IPS-18a (cell line): Measurements from ENCODE around the gene ASXL2.

Source experiments
- H3K27ac ChIP-seq: one replicate; pipeline ENCODE4 v1.5.1; 2013; ENCODE audit warnings: low read length
- H3K27me3 ChIP-seq: one replicate; pipeline ENCODE4 v1.6.1; 2013; ENCODE audit warnings: mild to moderate bottlenecking, low read length; ENCODE audit not compliant: control insufficient read depth, insufficient read depth
- H3K36me3 ChIP-seq: one replicate; pipeline ENCODE4 v1.6.1; 2013; ENCODE audit warnings: low read depth, low read length; ENCODE audit not compliant: control insufficient read depth
- H3K4me1 ChIP-seq: one replicate; pipeline ENCODE4 v1.6.1; 2013; ENCODE audit warnings: low read depth, low read length; ENCODE audit not compliant: control insufficient read depth
- H3K4me3 ChIP-seq: one replicate; pipeline ENCODE4 v1.5.1; 2013; ENCODE audit warnings: low read length
- H3K9ac ChIP-seq: one replicate; pipeline ENCODE4 v1.6.1; 2013; ENCODE audit warnings: mild to moderate bottlenecking, low read length, moderate library complexity
- H3K9me3 ChIP-seq: one replicate; pipeline ENCODE4 v1.6.1; 2013; ENCODE audit warnings: low read depth, low read length; ENCODE audit not compliant: control insufficient read depth

Gene ASXL2

DNA sequence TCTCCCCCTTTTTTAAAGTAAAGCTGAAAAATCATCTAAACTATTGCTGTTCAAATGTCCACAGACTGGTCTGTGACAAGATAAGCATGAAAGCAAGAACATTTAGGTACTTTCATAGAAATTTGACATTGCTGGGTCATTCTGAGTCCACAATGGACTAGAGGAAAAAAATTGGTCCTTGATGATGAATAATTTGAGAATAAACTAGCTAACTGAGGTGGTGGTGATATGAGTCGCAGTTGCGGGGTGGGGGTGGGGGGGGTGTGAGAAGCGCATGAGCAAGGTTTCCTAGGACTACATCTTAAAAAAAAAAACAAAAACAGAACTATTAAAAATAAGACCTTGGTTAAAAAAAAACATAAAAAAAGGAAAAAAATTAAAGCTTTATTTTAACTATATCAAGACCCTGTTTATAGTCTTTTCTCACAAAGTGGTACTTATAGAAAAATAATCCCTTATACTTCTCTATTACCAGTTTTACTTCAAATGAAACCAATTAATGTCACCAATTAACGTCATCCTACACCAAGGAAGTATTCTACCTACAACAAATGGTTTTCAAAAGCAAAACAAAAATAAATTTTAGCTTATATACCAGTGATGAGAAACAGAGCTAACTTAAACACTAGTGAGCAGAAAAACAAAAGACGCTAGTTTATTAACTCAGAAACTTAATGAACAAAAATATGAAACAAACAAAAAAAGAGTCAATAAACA, 88.1 kb downstream of the ASXL2 start:
- Histone ChIP-seq H3K4me1 (no peaks in the 10 kb centered on the region), H3K27ac (no peak overlapping the region), H3K9ac (no peak overlapping the region), H3K9me3 (no peaks in the 10 kb centered on the region), H3K36me3 (peaks cover 4% of the 10 kb centered on the region), H3K27me3 (no peaks in the 10 kb centered on the region), H3K4me3 (no peak overlapping the region)

DNA sequence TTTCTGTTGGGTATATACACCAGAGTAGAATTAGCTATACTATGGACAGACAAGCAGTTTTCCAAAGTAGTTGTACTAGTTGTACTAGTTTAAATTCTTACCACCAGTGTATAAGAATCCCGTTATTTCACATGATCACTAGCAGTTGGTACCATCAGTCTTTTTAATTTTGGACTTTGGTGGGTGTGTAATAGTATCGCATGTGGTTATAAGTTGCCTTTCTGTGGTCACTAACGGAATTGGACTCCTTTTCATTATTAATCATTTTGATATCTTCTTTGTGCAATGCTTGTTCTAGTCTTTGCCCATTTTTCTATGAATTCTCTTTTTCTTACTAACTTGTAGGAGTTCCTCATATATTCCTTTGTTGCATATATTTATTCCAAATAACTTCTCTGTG, 89.8 kb downstream of the ASXL2 start:
- Histone ChIP-seq H3K9me3 (no peaks in the 10 kb centered on the region), H3K9ac (no peak overlapping the region), H3K4me3 (no peak overlapping the region), H3K27ac (no peak overlapping the region), H3K4me1 (no peaks in the 10 kb centered on the region), H3K36me3 (peaks cover 4% of the 10 kb centered on the region), H3K27me3 (no peaks in the 10 kb centered on the region)

DNA sequence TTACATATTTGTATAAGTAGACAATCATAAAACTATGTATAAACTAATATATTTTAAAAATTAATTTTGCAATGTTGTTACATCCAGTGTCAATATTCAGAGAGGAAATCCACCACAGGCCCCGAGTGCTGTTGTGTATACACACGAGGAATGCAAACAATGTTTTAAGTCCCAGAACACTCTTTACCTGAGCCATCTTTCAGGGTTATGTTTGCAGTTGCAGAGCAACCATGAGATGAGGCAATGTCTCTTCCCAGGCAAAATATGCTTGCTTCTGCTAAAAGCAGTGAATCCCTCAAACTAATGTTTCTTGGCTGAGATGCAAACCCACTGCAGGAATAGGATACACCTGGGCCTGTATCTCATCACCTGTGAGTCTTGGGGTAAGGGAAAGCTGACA, 91.3 kb downstream of the ASXL2 start:
- no peak overlapping the region for H3K27ac ChIP-seq
- H3K9ac ChIP-seq = no peak overlapping the region
- H3K4me1 ChIP-seq = no peaks in the 10 kb centered on the region
- no peaks in the 10 kb centered on the region for H3K27me3 ChIP-seq
- no peak overlapping the region for H3K4me3 ChIP-seq
- no peaks in the 10 kb centered on the region for H3K9me3 ChIP-seq
- H3K36me3 ChIP-seq = peaks cover 4% of the 10 kb centered on the region

- no peaks in the 10 kb centered on the region for H3K27me3 ChIP-seq
- no peak overlapping the region for H3K4me3 ChIP-seq
- H3K9ac ChIP-seq = no peak overlapping the region
- no peaks in the 10 kb centered on the region for H3K4me1 ChIP-seq
- no peaks in the 10 kb centered on the region for H3K9me3 ChIP-seq
- H3K36me3 ChIP-seq = peaks cover 4% of the 10 kb centered on the region
- no peak overlapping the region for H3K27ac ChIP-seq
Measured at GRCh38 chr2:25784404-25784803, 93.9 kb downstream of the ASXL2 start.

GRCh38 chr2:25777077-25777476, 101.2 kb downstream of the ASXL2 start:
- H3K27me3 ChIP-seq = no peaks in the 10 kb centered on the region
- no peak overlapping the region for H3K27ac ChIP-seq
- no peak overlapping the region for H3K9ac ChIP-seq
- no peaks in the 10 kb centered on the region for H3K36me3 ChIP-seq
- H3K4me1 ChIP-seq = peaks cover under 1% of the 10 kb centered on the region
- no peaks in the 10 kb centered on the region for H3K9me3 ChIP-seq
- no peak overlapping the region for H3K4me3 ChIP-seq

DNA sequence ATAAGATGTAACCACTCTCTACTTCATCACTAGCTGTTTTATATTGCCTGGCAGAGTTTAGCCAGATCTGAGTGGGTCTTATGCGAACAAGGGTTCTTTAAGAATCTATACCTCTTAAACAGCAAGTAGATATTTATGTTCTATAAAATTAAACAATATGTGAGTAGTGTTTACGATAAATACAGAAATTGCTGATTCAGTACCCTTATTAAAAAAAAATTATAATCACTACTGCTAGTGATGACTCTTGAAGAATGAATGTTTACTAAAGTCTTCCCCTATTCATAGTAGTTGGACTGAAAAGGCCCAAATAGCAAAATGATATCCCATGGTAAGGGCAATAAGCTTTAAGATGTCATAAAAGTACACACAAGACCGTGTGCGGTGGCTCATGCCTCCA, 106.2 kb downstream of the ASXL2 start:
- Histone ChIP-seq H3K9me3 (no peaks in the 10 kb centered on the region), H3K36me3 (peaks cover 27% of the 10 kb centered on the region), H3K9ac (no peak overlapping the region), H3K27me3 (no peaks in the 10 kb centered on the region), H3K4me1 (peaks cover 9% of the 10 kb centered on the region), H3K27ac (no peak overlapping the region), H3K4me3 (no peak overlapping the region)

DNA sequence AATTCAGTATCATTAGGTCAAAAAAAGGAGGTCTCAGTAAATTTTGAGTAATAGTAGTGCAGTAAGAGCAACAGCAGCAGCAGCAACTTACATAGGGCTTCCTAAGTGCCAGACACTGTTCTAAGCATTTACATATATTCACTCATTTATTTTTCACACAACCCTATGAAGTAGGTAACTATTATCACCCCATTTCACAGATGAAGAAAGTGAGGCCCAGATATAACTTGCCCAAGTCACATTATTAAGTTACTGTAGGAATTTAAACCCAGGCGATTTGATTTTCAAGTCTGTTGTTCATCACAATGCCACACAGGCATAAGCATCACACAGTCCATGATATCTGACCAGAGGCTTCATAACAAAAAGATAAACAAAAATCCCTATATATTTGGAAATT, 114.7 kb downstream of the ASXL2 start:
- H3K9ac ChIP-seq = no peak overlapping the region
- no peaks in the 10 kb centered on the region for H3K4me1 ChIP-seq
- H3K9me3 ChIP-seq = no peaks in the 10 kb centered on the region
- H3K27ac ChIP-seq = no peak overlapping the region
- peaks cover 32% of the 10 kb centered on the region for H3K36me3 ChIP-seq
- H3K4me3 ChIP-seq = no peak overlapping the region
- H3K27me3 ChIP-seq = no peaks in the 10 kb centered on the region

- H3K36me3 ChIP-seq = peaks cover 17% of the 10 kb centered on the region
- no peak overlapping the region for H3K27ac ChIP-seq
- H3K9ac ChIP-seq = no peak overlapping the region
- no peak overlapping the region for H3K4me3 ChIP-seq
- no peaks in the 10 kb centered on the region for H3K4me1 ChIP-seq
- no peaks in the 10 kb centered on the region for H3K27me3 ChIP-seq
- H3K9me3 ChIP-seq = no peaks in the 10 kb centered on the region
Measured at GRCh38 chr2:25760297-25760696, 118.0 kb downstream of the ASXL2 start.

GRCh38 chr2:25758348-25758747, 119.9 kb downstream of the ASXL2 start:
- no peaks in the 10 kb centered on the region for H3K27me3 ChIP-seq
- no peaks in the 10 kb centered on the region for H3K9me3 ChIP-seq
- no peak overlapping the region for H3K27ac ChIP-seq
- no peak overlapping the region for H3K9ac ChIP-seq
- H3K36me3 ChIP-seq = peaks cover 32% of the 10 kb centered on the region
- H3K4me3 ChIP-seq = no peak overlapping the region
- no peaks in the 10 kb centered on the region for H3K4me1 ChIP-seq

DNA sequence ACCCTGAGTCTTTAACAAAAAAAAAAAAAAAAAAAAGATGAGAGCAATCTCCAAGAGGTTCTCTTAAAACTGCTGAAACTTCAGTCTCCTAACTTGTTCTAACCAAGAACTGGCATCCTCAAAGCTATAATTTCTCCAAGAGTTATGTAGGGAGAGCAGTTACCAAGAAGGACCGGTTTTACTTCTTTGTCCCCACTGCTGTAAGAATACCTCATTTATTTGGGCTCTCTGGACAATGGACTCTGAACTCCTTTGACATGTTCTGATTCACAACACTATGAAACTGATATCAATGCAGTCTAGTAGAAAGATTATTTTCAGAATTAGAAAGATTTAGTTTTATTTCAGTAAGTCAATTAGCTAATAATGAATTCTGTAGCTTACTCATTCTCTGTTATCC, 120.4 kb downstream of the ASXL2 start:
- no peak overlapping the region for H3K4me3 ChIP-seq
- H3K9me3 ChIP-seq = no peaks in the 10 kb centered on the region
- H3K27me3 ChIP-seq = no peaks in the 10 kb centered on the region
- H3K4me1 ChIP-seq = no peaks in the 10 kb centered on the region
- H3K9ac ChIP-seq = no peak overlapping the region
- H3K27ac ChIP-seq = no peak overlapping the region
- H3K36me3 ChIP-seq = peaks cover 32% of the 10 kb centered on the region

- Histone ChIP-seq H3K36me3 (peaks cover 38% of the 10 kb centered on the region), H3K4me3 (no peak overlapping the region), H3K27ac (no peak overlapping the region), H3K9ac (no peak overlapping the region), H3K4me1 (no peaks in the 10 kb centered on the region), H3K27me3 (no peaks in the 10 kb centered on the region), H3K9me3 (no peaks in the 10 kb centered on the region)
Measured at GRCh38 chr2:25756536-25756935, 121.8 kb downstream of the ASXL2 start.

- H3K27ac ChIP-seq = no peak overlapping the region
- H3K4me1 ChIP-seq = no peaks in the 10 kb centered on the region
- no peak overlapping the region for H3K9ac ChIP-seq
- no peak overlapping the region for H3K4me3 ChIP-seq
- H3K27me3 ChIP-seq = no peaks in the 10 kb centered on the region
- H3K36me3 ChIP-seq = peaks cover 43% of the 10 kb centered on the region
- H3K9me3 ChIP-seq = no peaks in the 10 kb centered on the region
Measured at GRCh38 chr2:25749676-25750075, 128.6 kb downstream of the ASXL2 start.
